HG02759 (cell line): ENCODE measurements around the gene PCGF1.
A peak's percentile ranks its signal among the peaks of the same experiment; 100 is the strongest.

ENCODE experiments used
- ATAC-seq: cut with Tn5 transposase; IDR thresholded peaks from one replicate; pipeline ENCODE4 v1.9.1; 2021; ENCODE audit warnings: mild to moderate bottlenecking, moderate library complexity; ENCODE audit not compliant: unreplicated experiment

The PCGF1 gene

GRCh38 chr2:74507145-74507925 is at the start of gene PCGF1:
TSS of gene PCGF1 (minus strand) at chr2:74507695. CDS start at chr2:74507668, 27 bp downstream.
- peak; percentile 86 for ATAC-seq

DNA sequence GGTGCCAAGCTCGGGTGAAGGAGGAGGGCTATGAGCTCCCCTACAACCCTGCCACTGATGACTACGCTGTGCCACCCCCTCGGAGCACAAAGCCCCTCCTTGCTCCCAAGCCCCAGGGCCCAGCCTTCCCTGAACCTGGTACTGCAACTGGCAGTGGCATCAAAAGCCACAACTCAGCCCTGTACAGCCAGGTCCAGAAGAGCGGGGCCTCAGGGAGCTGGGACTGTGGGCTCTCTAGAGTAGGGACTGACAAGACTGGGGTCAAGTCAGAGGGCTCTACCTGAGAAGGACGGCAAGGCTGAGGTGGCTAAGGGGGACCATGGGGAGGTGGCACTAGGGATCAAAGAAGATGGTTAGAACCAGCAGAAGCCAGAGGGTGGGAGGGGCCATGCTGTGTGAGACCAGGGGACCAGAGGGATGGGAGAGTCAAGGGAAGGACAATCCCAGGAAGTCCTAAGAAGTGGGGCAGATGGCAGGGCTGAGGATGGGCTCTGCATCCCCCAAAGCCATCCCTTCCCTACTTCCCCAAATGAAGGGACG is 49.4 kb upstream of the PCGF1 start:
- no peak for ATAC-seq

DNA sequence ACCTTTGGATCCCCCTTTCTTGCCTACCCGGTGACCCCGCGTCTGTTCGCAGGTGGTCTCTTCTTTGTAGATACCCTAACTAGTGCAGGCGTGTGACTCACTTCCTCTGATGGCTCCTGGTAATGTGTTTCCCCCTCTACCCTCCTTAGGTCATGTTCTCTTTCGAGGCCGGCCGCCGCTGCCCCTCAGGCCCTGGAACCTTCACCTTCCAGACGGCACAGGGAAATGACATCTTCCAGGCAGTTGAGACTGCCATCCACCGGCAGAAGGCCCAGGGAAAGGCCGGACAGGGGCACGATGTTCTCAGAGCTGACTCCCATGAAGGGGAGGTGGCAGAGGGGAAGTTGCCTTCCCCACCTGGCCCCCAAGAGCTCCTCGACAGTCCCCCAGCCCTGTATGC is 48.7 kb upstream of the PCGF1 start:
- ATAC-seq, result no peak

DNA sequence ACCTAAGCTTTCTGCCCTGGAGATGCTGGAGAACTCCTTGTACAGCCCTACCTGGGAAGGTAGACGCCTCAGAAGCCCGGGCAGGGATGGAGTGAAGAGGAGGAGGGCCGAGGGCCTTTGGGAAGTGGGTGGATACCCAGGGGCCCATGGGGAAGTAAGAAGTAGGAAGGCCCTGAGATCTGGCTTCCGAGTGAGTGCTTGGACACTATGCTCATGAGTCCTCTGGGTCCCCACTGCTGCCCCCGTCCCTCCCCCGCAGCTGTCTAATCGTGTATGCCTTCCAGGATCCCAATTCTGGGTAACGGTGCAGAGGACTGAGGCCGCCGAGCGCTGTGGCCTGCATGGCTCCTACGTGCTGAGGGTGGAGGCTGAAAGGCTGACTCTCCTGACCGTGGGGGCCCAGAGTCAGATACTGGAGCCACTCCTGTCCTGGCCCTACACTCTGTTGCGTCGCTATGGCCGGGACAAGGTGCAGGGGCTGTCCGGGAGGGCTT is 48.2 kb upstream of the PCGF1 start:
- no peak for ATAC-seq

DNA sequence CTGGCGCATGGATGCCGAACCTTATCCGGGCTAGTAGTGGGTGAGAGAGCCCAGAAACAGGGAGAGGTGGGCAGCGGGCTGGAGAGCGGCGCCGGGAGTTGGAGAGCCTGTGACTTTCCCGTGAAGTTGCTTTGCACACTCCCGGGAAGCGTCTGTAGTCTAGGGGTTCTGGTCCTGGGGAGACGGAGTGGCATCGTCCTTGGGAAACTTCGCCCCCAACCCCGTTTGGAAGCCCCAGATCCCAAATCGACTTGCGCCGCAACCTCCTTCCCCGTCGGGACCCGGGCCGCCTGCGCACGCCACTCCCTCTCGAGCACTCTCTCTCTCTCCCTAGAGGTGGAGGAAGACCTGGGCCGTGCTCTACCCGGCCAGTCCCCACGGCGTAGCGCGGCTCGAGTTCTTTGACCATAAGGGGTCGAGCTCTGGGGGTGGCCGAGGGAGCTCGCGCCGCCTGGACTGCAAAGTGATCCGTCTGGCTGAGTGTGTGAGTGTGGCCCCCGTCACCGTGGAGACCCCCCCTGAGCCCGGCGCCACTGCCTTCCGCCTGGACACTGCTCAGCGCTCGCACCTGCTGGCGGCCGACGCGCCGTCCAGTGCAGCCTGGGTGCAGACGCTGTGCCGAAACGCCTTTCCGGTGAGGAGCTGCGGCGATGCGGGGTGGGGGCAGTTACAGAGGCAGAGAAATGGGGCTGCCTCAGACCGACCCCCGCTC is 47.5 kb upstream of the PCGF1 start:
- ATAC-seq, result peak; percentile 52

DNA sequence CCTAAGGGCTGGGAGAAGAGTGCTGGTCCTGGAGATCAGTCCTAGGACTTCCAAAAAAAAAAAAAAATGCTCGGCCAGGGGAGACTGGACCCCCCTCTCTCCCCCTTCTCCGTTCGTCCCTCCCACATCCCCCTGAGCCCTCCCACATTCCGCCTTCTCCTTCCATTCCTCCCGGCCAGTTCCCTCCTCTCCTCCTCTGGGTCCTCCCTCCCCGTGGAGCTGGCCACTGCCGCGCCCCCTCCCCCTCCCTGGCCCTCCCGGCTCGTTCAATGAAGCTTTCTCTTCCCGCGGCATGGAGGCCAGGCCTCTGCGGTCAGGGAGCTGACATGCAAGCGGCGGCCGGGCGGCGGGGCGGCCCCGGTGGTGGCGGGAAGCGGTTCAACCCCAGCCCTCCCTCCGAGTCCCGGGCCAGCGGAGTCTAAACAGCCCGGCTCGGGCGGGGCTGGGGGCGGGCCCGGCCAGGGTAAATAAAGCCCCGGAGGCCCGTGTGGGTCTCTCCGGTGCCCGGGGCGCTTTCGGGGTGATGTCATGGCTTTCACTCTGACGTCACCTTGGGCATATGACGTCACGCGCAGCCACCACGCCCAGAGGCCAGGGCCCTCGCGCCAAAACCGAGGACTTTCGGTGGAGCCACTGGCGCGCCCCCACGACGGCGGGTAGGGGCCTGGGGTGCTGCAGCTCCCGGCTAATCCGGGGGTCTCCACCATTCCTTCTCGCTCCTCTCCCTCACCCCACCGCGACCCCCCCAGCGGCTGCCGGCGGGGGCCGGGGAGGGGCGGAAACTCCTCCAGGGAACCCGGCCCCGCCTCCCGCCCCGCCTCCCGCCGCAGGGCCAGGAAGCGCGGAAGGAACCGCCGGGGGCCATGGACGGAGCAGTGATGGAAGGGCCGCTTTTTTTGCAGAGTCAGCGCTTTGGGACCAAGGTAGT is 46.7 kb upstream of the PCGF1 start, which contains the start of the genes DOK1 and LOXL3:
DOK1 (plus strand) TSS at position 829 of the 928 bp plus-strand sequence; CDS start at position 864, 35 bp downstream.
LOXL3 (minus strand) TSS at position 51 of the 928 bp plus-strand sequence. CDS start 1,308 bp downstream, outside the sequence.
- ATAC-seq, result peak; percentile 63

GRCh38 chr2:74552914-74553811 is 45.7 kb upstream of the PCGF1 start:
- ATAC-seq, result no peak

DNA sequence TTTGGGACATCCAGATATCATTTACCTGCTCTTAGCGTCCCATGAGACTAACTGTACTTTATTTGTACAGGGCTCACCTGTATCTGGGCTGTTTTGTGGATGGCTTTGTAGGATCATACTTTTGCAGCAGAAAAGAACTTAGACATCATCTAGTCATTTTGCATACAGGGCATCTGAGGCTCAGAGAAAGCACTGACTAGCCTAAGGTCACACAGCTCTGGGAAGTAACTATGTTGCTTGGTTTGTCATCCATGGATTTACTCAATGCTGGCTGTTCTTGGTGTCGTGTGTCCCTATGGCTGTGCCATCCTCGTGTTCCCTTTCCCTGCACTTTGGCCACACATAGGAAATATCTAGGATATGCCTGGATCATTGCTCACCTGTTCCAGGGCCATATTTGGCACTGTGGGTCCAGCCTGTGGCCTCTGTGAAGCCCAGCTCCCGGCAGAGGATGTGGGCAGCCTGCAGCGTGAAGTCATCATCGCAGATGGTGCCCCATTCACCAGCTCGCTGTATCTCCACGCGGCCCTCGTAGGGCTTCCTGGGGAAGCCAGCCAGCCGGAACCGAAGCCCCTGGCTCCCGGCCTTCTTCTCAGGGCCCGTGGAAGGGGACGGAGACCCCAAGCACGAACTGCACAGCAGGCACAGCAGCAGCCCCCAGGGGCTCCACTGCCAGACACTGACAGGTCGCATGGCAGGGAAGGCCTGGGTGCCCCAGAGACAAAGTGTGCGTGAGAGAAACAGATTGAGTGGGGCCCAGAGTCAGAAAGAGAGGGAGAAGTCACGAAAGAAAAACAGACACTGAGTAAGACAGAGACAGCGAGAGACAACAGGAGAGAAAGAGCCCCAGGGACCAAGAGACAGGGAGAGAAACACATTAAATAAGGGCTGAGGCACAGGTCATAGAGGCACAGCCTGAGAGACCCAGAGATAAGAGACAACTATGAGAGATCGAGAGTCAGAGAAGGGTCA is 44.7 kb upstream of the PCGF1 start:
- ATAC-seq, result no peak

GRCh38 chr2:74551530-74551929 is 44.0 kb upstream of the PCGF1 start:
- ATAC-seq, result no peak

GRCh38 chr2:74550231-74550630 is 42.7 kb upstream of the PCGF1 start:
- no peak for ATAC-seq

DNA sequence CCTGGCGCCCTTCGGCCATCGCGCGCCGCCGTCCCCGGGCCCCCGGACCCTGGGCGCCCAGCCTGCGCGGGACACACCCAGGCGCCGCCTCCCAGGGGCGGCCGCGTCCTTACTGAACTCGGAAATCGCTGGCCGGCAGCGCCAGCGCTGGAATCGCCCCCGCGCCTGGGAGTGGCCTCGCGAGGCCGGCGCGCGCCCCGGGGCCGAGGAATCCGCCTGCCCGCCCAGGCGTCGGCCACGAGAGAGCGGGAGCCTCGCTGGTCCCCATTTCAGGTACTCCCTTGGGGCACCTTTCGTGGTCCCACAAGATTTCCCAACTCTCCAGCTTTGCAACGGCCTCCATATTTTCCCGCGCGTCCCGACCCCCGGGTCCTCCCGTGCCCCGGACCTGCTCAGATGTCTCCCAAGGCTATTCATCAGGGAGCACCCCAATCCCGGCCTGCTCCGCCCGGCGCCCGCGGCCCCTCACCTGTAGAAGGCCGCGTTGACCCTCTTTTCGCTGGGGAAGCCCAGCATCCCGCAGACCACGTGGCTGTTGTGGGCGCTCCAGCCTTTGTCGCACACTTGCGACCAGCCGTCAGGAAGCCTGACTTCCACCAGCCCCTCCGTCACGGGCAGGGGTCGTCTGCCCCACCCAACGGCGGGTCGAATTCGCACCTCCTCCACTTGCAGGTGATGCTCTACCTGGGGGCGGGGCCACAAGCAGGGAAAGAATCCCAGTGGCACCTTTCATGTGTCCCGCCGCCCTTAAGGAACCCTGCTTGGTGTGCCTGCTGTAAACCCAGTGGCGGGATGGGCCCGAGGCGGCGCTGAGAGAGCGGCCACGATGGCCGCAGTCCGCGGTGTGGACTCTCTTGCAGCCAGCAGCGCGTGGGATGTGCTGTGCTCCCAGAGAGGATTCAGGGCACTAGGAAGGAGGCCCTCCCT is 41.7 kb upstream of the PCGF1 start:
- ATAC-seq, result peak; percentile 44

DNA sequence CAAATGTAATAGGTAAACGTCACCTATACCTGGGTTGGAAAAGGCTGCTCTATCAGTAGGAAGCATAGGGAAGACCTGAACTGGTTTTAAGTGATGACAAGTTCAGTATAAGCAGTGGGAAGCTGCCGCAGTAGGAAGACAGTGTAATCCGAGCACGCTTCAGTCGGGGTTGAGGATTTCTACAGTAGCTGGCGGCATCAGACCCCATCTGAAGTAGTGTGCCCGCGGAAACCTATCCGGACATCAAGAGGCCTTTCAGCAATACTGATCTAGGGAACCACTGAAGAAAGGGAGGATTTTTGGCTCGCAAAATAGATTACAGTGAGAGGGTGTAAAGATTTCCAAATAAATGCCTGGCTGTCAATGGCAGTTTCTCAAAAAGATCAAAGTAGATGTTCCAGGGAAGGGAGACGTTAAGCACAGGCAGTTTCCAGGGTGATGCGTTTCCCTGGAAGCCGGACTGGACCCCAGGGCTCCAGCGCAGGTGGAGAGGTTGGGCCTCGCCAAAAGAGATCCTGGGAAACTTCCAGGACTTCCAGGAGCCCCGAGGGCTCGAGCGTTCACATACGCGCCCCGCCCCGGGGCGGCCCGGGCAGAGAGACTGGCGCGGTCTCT is 40.9 kb upstream of the PCGF1 start:
- ATAC-seq, result no peak

DNA sequence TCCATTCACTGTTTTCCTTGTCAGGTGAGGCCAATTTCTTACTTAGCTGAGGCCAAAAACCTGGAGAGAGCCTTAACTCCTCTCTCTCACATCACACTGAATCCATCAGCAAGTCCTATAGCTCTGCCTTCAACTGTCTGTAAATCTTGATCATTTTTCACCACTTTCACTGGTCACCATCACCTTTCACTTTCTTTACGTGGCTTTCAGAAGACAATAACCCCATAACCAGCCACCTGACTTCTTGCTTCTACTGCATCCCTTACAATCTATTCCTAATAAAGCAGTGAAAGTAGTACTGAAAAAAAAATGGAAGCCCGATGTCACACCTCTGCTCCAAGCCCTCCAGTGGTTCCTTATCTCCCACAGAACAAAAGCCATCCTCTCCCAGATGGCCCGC is 38.5 kb upstream of the PCGF1 start:
- no peak for ATAC-seq

DNA sequence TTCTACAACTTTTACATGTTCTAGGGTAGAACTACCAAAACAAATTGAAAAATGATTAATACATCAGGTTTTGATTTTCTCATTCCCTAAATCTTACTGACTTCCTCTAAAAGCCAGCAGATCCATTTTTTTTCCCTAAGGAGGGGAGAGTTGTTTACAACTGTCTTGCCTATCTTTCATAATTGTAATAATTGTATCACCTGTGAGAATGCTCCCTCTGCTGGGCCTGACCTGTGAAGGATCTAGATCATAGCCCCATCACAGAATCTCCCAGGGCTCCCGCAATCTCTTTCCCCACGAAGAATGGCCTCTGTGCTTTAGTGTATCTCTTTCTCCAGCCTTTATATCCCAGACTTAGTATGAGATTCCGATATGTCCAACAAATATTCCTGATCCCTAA is 37.1 kb upstream of the PCGF1 start:
- no peak for ATAC-seq

GRCh38 chr2:74542978-74543377 is 35.5 kb upstream of the PCGF1 start:
- ATAC-seq, result no peak

- no peak for ATAC-seq
These were observed 32.8 kb upstream of the PCGF1 start for GRCh38 chr2:74540291-74540690.

GRCh38 chr2:74538881-74539339 is 31.4 kb upstream of the PCGF1 start:
- ATAC-seq, result peak; percentile 51
